Activated CD8-positive, alpha-beta T cell treated with anti-CD3 and anti-CD28 coated beads for 36 hours (primary cell): ENCODE results near the gene C16orf89. TPM values are rescaled to one million over a fixed set of nuclear protein-coding genes. Genes with fewer than 3 reads are reported as not detected.
"Not testable (repeated sequence)": the region's sequence is repeated elsewhere in the genome, so short reads cannot be mapped to it uniquely, and the experiment has no call there.

Experiments
- ATAC-seq: fragments of 200-7000 bp; cut with Tn5 transposase; one replicate; pipeline ENCODE4 v1.10.0; 2021; ENCODE audit warnings: mild to moderate bottlenecking, moderate library complexity
- CTCF ChIA-PET: fragments of 350-600 bp; sonication (Branson Sonifier 250); formaldehyde crosslinking; loops from one replicate; lab custom pipeline; 2021; ENCODE audit warnings: antibody characterized with exemption; lab: Charles Lee
- POLR2A ChIA-PET: fragments of 350-600 bp; sonication (Branson Sonifier 250); formaldehyde crosslinking; loops from one replicate; lab custom pipeline; 2021; ENCODE audit warnings: antibody characterized with exemption; lab: Charles Lee
- DNase-seq: peaks from one replicate; pipeline ENCODE4 v3.0.0-alpha.2; 2020
- H3K27ac Mint-ChIP-seq: one replicate; pipeline ENCODE4 v1.8.0; 2021; ENCODE audit warnings: mild to moderate bottlenecking, mixed read lengths
- H3K27me3 Mint-ChIP-seq: one replicate; pipeline ENCODE4 v1.8.0; 2021; ENCODE audit warnings: mixed read lengths
- H3K36me3 Mint-ChIP-seq: one replicate; pipeline ENCODE4 v1.8.0; 2021; ENCODE audit warnings: low read depth, mixed read lengths
- H3K4me1 Mint-ChIP-seq: one replicate; pipeline ENCODE4 v1.8.0; 2021; ENCODE audit warnings: low read depth, mixed read lengths
- H3K4me3 Mint-ChIP-seq: one replicate; pipeline ENCODE4 v1.8.0; 2021; ENCODE audit warnings: mild to moderate bottlenecking, moderate library complexity, mixed read lengths
- H3K9me3 Mint-ChIP-seq: one replicate; pipeline ENCODE4 v1.8.0; 2021; ENCODE audit warnings: mixed read lengths
- CTCF ChIP-seq: fragments of 200-600 bp; IDR thresholded peaks from one replicate; pipeline ENCODE4 v1.8.0; 2022; ENCODE audit warnings: antibody characterized with exemption, mild to moderate bottlenecking
- intact Hi-C: fragments of 100-400 bp; cut with micrococcal nuclease; formaldehyde crosslinking; loops from one replicate; pipeline ENCODE4 v1.10.0; 2022
- total RNA-seq, 2 experiments: library from RNA; stranded (reverse); gene quantifications; one replicate each; pipeline ENCODE4 v1.2.3, GENCODE V29; 2021

The C16orf89 gene
- total RNA-seq, 2 experiments from 2014 or later: not detected

DNA sequence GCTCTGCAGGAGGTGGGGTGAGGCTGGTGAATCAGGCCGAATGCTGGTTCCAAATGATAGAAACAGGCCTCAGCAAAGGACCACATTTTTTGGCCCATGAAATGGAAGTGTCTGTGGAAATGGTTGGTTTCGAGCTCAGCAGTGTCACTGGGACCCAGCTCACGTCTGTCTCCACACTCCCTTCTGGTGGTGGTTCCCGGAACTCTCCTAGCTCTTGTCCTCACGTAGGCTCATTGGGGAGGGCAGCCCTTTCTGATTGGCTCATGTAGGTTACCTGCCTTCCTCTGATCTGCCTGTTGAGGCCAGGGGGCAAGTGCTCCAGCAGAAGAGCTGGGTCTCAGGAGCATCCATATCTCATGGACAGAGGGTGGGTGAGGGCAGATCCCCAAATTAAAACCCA, 9.9 kb upstream of the C16orf89 start:
- ChIA-PET CTCF (interaction anchor here (0.8 to 5.1 kb wide), 4 partner anchors 10 to 188 kb away, joined by 3 to 29 read pairs (median 4); no protein-coding TSS in a partner anchor), POLR2A (interaction anchor here (0.6 kb wide), 1 partner anchor 42 kb away, joined by 3 read pairs; the partner anchor contains the start of gene NAGPA)
- peaks cover 34% of the 10 kb centered on the region for H3K36me3 Mint-ChIP-seq
- ATAC-seq: no peak
- H3K9me3 Mint-ChIP-seq: no peaks in the 10 kb centered on the region
- H3K27ac Mint-ChIP-seq: no peak overlapping the region
- H3K4me1 Mint-ChIP-seq: peaks cover 26% of the 10 kb centered on the region
- H3K4me3 Mint-ChIP-seq: no peak overlapping the region
- no peak for DNase-seq
- intact Hi-C loops: no loop called here
- no peak for TF ChIP-seq CTCF
- no peaks in the 10 kb centered on the region for H3K27me3 Mint-ChIP-seq

- DNase-seq, POLR2A ChIA-PET, intact Hi-C loops, H3K9me3 Mint-ChIP-seq, H3K27ac Mint-ChIP-seq, H3K4me3 Mint-ChIP-seq, ATAC-seq, H3K27me3 Mint-ChIP-seq: not testable (repeated sequence)
- Mint-ChIP-seq H3K4me1 (peaks cover 26% of the 10 kb centered on the region), H3K36me3 (peaks cover 30% of the 10 kb centered on the region)
- CTCF ChIA-PET: interaction anchor here (5.1 kb wide), 1 partner anchor 12 kb away, joined by 29 read pairs; no protein-coding TSS in a partner anchor
These were observed 8.0 kb upstream of the C16orf89 start for GRCh38 chr16:5073771-5074170.

GRCh38 chr16:5073279-5073629, 7.5 kb upstream of the C16orf89 start:
- intact Hi-C loops: no loop called here
- ChIA-PET POLR2A (no interaction called here), CTCF (interaction anchor here (5.1 kb wide), 1 partner anchor 13 kb away, joined by 29 read pairs; no protein-coding TSS in a partner anchor)
- no peak for DNase-seq
- TF ChIP-seq CTCF: no peak
- Mint-ChIP-seq H3K9me3 (no peaks in the 10 kb centered on the region), H3K36me3 (peaks cover 30% of the 10 kb centered on the region), H3K27ac (peak overlapping the region; percentile 48), H3K4me1 (peaks cover 26% of the 10 kb centered on the region), H3K27me3 (no peaks in the 10 kb centered on the region), H3K4me3 (peak overlapping the region; percentile 94)
- ATAC-seq: no peak

DNA sequence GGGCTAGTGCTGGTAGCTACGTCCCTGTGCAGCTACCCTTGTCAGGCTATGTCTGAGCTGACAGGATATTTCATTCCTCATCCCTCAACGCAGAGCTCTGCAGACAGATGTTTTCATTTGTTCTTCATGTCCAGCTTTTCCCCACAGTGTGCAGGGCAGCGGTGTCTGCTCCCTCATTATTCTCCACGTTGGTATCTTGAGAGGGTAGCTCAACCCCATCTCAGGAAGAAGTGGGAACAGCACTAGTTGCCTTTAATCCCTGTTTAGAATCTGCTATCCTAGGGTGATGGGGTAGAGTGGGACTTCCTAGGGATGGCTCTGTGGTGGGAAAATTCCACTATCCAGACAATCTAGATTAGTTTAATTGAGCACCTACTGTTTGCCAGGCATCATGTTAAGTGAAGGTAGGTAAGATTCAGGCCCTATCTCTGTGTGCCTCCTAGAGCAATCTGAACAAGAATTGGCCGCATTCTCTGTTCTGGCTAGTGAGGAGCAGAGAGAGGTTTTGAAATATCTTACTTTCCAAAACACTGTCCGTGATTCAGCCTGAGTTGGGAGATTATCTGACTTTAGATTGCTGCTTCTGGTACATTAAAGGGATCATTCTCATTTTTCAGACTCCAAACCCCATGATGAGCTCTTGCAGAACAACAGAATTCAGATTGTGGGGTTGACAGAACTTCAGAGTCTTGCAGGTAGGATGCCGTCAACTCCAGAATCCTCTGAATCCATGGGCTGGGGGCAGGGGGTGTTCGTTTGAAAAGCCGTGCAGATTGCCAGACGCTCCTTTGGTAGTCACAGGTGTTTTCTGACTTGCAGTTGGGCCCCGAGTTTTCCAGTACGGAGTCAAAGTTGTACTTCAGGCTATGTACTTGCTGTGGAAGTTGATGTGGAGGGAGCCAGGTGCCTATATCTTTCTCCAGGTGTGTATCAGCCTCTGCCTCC, 6.8 kb upstream of the C16orf89 start:
- ChIA-PET CTCF (interaction anchor here (1.5 to 5.1 kb wide), 2 partner anchors 13 to 16 kb away, joined by 3 to 29 read pairs; no protein-coding TSS in a partner anchor), POLR2A (interaction anchor here (0.7 to 2.0 kb wide), 4 partner anchors 10 to 38 kb away, joined by 3 to 8 read pairs (median 4); no protein-coding TSS in a partner anchor)
- Mint-ChIP-seq H3K36me3 (peaks cover 27% of the 10 kb centered on the region), H3K9me3 (no peaks in the 10 kb centered on the region), H3K27ac (peak overlapping the region; percentile 96), H3K4me3 (peak overlapping the region; percentile 94), H3K27me3 (no peaks in the 10 kb centered on the region), H3K4me1 (peaks cover 26% of the 10 kb centered on the region)
- TF ChIP-seq CTCF: no peak
- intact Hi-C loops: no loop called here
- ATAC-seq (no peak), DNase-seq (no peak)

DNA sequence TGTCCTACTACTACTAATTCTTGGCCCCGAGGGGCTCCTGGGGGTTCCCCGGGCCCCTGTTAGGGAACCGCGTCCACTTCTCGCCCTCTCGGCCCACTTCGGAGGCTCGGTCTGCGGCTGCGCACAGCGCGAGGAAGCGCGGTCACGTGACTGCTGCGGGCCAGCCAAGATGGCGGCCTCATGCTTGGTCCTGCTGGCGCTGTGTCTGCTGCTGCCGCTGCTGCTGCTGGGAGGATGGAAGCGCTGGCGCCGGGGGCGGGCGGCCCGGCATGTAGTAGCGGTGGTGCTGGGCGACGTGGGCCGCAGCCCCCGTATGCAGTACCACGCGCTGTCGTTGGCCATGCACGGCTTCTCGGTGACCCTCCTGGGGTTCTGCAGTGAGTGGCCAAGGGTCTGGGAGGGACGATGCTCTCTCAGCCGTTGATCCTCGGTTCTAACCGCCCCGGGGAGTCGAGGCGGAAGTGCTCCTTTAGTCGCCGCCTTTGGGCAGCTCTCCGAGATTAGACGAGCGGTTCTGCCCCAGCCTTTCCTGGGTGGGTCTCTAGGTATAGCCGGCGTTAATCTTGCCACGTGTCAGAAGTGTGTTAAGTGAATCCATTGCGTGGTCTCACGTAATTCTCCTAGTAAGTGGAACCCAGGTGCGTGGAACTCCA, 6.1 kb upstream of the C16orf89 start, which contains the start of gene ALG1:
ALG1 (plus strand) TSS at position 163 of the 653 bp plus-strand sequence; CDS start at position 170, 7 bp downstream.
- ATAC-seq (peak; percentile 92), DNase-seq (peak; percentile 91)
- H3K27me3 Mint-ChIP-seq: no peaks in the 10 kb centered on the region
- H3K4me3 Mint-ChIP-seq: peak within 1 kb of the TSS; percentile 94
- TF ChIP-seq CTCF: no peak
- peak within 1 kb of the TSS; percentile 96 for H3K27ac Mint-ChIP-seq
- peaks cover 22% of the 10 kb centered on the region for H3K36me3 Mint-ChIP-seq
- intact Hi-C loops: no loop called here
- POLR2A ChIA-PET: interaction anchor here (0.7 to 2.0 kb wide), 5 partner anchors 11 to 37 kb away, joined by 3 to 8 read pairs (median 3); no protein-coding TSS in a partner anchor
- CTCF ChIA-PET: interaction anchor here (1.0 to 5.1 kb wide), 4 partner anchors 14 to 21 kb away, joined by 3 to 29 read pairs (median 6); no protein-coding TSS in a partner anchor
- no peaks in the 10 kb centered on the region for H3K9me3 Mint-ChIP-seq
- H3K4me1 Mint-ChIP-seq: peaks cover 26% of the 10 kb centered on the region
